A172 (cell line): Measurements from ENCODE around the gene ZMYND8. TPM values are rescaled to one million over a fixed set of nuclear protein-coding genes. Genes with fewer than 3 reads are reported as not detected.

Source experiments
- DNase-seq: peaks from one replicate; pipeline ENCODE4 v3.0.0-alpha.2; 2015; ENCODE audit warnings: low spot score
- total RNA-seq: library from RNA; depleted of rRNA; stranded (reverse); fragments of >200 nt; shearing (Covaris generic); gene quantifications from 2 replicates; pipeline ENCODE4 v1.2.3, GENCODE V29; 2014; rRNA removed

Gene ZMYND8
- total RNA-seq, 1 experiment from 2014 or later, result 22.1 TPM

DNA sequence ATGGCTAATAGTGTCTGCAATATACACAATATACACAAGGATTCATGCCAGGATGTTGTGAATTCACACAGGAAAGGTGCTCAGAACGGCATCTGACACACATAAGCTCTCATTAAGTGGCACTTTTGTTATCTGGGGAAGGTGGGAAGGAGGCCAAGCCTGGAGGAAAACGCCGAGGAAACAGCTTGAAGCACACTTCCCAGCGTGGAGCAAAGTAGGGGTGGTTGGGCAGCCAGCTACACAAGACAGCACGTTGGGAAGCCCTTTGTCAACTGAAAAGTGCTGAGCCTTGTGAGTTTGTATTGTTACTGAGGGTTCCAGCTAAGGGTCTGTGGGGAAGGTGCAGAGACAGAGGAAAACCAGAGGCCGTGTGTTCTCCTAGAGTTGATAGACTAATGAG, 181.0 kb downstream of the ZMYND8 start:
- no peak for DNase-seq

DNA sequence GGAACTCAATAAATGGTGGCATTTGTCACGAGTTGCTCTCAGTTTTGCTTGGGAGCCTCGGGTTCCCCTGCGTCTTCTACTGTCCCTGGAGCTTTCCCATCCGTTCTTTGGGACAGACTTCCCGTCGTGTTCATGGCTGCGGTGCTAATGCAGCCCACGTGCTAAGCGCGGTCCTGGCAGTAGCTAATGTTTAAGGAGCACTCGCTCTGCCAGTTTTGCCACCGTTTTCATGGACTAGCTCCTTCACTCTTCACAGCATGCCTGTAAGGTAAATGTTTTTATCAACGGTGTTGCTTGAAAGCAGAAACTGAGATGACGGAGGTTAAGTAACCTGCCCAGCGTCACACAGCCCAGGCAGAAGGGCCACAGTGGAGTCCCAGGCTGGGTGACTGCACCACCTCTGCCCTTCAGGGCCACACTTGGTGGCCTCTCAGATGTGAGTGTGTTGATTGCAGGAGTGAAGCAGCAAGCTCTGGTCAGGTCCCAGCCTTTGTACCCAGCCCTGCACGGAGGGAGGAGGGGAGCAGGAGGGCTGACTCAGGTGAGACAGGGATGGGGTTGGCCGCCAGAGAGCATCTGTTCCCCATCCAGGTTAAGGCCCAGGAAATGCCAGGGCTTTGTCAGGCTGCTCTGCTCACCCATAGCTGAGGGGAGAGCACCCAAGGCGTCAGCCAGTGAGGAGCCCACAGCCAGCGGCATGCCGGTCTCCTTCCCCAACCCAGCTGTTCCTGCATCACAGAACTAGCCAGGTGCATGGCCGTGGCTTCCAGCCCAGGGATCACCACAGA, 181.8 kb downstream of the ZMYND8 start:
- no peak for DNase-seq

- DNase-seq, result no peak
Measured at GRCh38 chr20:47173596-47174216, 182.8 kb downstream of the ZMYND8 start.

DNA sequence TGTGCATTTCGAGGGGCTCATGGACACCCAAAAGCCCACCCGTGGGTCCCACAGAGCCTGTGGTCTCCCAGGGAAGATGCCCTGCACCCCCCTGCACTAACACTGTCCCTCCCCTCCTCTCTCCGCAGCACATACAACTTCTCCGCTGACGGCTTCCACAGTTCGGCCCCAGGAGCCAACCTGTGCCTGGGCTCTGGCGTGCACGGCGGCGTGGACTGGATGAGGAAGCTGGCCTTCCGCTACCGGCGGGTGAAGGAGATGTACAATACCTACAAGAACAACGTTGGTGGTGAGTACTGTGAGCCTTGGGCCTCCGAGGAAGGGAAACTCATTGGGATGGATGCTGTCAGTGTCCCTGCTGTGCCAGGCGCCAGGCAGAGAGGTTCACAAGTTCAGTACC, 183.9 kb downstream of the ZMYND8 start:
- no peak for DNase-seq

DNA sequence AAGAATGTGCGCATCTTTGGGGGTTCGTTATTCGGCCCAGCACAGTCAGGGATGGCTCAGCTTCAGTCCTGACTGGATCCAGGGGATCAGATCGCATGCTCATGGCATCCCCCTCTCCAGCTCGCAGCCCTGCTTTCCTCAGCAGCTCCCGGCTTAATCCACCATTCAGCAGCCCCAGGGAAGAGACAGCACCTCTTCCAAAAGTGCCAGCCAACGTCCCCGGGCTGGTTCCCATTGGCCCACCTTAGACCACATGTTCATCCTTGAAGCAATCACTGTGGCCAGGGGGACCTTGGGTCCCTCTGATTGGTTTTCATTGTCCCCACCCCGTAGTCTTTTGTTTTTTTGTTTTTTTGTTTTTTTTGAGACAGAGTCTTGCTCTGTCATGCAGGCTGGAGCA, 188.7 kb downstream of the ZMYND8 start:
- no peak for DNase-seq

DNA sequence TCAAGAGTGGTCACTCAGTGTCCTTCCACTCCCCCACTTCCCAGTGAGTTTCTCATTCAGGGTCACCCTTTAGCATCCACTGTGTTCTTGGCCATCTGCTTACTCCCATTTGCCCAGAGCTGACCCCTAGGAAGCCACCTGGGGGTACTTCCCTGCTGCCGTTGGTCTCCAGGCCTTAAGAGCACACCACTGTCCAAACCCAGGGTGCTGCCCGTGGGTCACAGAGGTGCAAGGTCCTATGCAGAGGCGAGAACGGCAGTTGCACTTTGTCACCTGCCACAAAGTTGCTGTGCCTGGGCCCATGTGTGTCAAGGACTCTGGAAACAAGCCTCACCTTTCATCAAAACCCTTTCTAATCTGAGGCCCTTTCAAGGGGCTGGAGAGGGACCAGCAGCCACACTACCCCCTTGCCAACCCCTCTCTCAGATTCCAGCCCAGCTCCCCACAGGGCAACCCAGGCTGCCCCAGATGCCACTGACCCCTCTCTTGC, 191.1 kb downstream of the ZMYND8 start:
- no peak for DNase-seq

- no peak for DNase-seq
Measured at GRCh38 chr20:47164140-47164539, 192.4 kb downstream of the ZMYND8 start.

DNA sequence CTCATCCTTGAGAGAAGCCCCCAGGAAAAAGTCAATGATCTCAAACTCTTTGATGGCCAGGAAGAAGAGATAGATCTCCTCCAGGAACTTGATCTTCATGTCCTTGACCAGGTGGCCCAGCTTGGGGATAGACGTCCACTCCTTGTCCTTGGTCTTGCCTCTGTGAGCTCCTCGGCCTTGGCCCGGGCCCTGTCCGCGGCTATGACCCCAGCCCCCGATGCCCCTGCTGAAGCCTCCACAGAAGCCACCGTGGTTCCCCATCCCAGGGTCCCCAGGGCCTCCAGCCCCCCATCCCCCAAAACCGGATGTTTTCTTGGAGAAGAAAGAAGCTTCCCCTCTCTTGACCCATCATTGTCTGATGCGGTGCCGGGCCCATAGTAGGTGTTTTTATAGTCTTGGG, 195.1 kb downstream of the ZMYND8 start:
- no peak for DNase-seq

- DNase-seq, result no peak
Measured at GRCh38 chr20:47160992-47161391, 195.5 kb downstream of the ZMYND8 start.

- no peak for DNase-seq
Measured at GRCh38 chr20:47160240-47160639, 196.3 kb downstream of the ZMYND8 start.

Other genes starting within 250 kb of the ZMYND8 start
- gene NCOA3, start 145.2 kb upstream of the ZMYND8 start, total RNA-seq, result 14.9 and 15.8 TPM in 2 replicates